Ishikawa (cell line): ENCODE measurements around the gene ABCA2.

Source experiments
- CEBPB ChIP-seq: IDR thresholded peaks from 2 replicates; pipeline ENCODE4 v1.6.1; 2012
- CREB1 ChIP-seq: IDR thresholded peaks from 2 replicates; pipeline ENCODE4 v1.6.1; 2012; ENCODE audit warnings: low read depth
- EGR1 ChIP-seq: IDR thresholded peaks from 2 replicates; pipeline ENCODE4 v1.6.1; 2012
- TAF1 ChIP-seq: IDR thresholded peaks from 2 replicates; pipeline ENCODE4 v1.6.1; 2012; ENCODE audit warnings: low read depth, mild to moderate bottlenecking
- YY1 ChIP-seq: IDR thresholded peaks from 2 replicates; pipeline ENCODE4 v1.6.1; 2012; ENCODE audit warnings: low read depth
- TF ChIP-seq, protein P1 (sequence below): IDR thresholded peaks from 2 replicates; pipeline ENCODE4 v1.6.1; 2012

DNA sequence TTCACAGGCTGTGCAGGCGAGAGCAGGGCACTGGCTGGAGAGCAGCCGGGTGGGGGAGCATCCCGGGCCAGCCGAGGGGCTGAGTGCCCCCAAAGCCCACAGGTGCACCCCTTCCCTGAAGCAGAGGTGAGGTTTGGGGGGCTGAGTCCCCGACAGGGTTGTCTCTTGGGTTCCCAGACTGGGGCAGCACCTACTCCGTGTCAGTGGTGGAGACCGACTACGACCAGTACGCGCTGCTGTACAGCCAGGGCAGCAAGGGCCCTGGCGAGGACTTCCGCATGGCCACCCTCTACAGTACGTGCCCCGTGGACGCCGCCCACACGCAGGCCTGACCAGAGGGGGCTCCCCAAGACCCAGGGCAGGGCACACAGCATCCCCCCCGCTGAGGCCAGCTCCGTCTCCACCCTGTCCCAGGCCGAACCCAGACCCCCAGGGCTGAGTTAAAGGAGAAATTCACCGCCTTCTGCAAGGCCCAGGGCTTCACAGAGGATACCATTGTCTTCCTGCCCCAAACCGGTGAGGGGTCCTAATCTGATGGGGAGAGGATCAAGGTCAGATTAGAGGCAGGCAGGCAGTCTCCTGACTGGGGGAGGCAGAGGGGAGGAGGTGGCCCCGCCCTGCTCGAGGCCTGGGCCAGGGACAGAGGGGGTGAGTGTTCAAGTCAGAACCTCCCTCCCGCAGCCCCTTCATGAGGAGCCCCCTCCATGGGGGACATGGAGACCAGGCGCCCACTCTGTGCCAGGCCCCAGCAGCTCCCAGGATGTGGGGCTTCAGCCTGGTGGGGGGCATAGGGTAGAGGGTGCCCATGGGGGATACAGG, 48.1 kb downstream of the ABCA2 start:
- no peak for TF ChIP-seq TAF1
- TF ChIP-seq CREB1 = no peak
- no peak for TF ChIP-seq EGR1
- TF ChIP-seq, protein P1, sequence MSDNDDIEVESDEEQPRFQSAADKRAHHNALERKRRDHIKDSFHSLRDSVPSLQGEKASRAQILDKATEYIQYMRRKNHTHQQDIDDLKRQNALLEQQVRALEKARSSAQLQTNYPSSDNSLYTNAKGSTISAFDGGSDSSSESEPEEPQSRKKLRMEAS = no peak
- no peak for TF ChIP-seq YY1
- TF ChIP-seq CEBPB = no peak
